ENCODE results near the gene GRM8.

GRM8 gene

GRCh38 chr7:126668367-126668752 is 584.4 kb downstream of the GRM8 start:
- DNase-seq, result no peak

- no peak for DNase-seq
These were observed 584.9 kb downstream of the GRM8 start for GRCh38 chr7:126667742-126668366.

GRCh38 chr7:126662856-126663255 is 589.9 kb downstream of the GRM8 start:
- DNase-seq, result no peak

GRCh38 chr7:126659124-126659523 is 593.6 kb downstream of the GRM8 start:
- no peak for DNase-seq

GRCh38 chr7:126658684-126659083 is 594.1 kb downstream of the GRM8 start:
- no peak for DNase-seq

GRCh38 chr7:126657599-126658358 is 595.0 kb downstream of the GRM8 start:
- no peak for DNase-seq

- DNase-seq, result no peak
These were observed 595.6 kb downstream of the GRM8 start for GRCh38 chr7:126657137-126657536.

- no peak for DNase-seq
These were observed 596.6 kb downstream of the GRM8 start for GRCh38 chr7:126656165-126656564.

GRCh38 chr7:126637538-126637937 is 615.2 kb downstream of the GRM8 start:
- no peak for DNase-seq

GRCh38 chr7:126635545-126635944 is 617.2 kb downstream of the GRM8 start:
- DNase-seq, result no peak

- DNase-seq, result no peak
These were observed 644.4 kb downstream of the GRM8 start for GRCh38 chr7:126608339-126608776.

GRCh38 chr7:126606331-126606730 is 646.4 kb downstream of the GRM8 start:
- DNase-seq, result no peak

- no peak for DNase-seq
These were observed 647.2 kb downstream of the GRM8 start for GRCh38 chr7:126605553-126605952.

- DNase-seq, result no peak
These were observed 647.7 kb downstream of the GRM8 start for GRCh38 chr7:126605056-126605455.

GRCh38 chr7:126589068-126589684 is 663.6 kb downstream of the GRM8 start:
- no peak for DNase-seq

- DNase-seq, result no peak
These were observed 674.4 kb downstream of the GRM8 start for GRCh38 chr7:126578338-126578737.

GRCh38 chr7:126574276-126575250 is 678.2 kb downstream of the GRM8 start:
- no peak for DNase-seq

- DNase-seq, result no peak
These were observed 681.9 kb downstream of the GRM8 start for GRCh38 chr7:126570845-126571244.

GRCh38 chr7:126569402-126569801 is 683.3 kb downstream of the GRM8 start:
- no peak for DNase-seq

- no peak for DNase-seq
These were observed 695.5 kb downstream of the GRM8 start for GRCh38 chr7:126557271-126557670.

- DNase-seq, result no peak
These were observed 711.3 kb downstream of the GRM8 start for GRCh38 chr7:126541406-126541805.

All from nucleus accumbens (tissue), 56 donors.